C4-2B (cell line): ENCODE data around the gene PTPN18.

Source experiments
- CTCF ChIP-seq: fragments of 450-650 bp; conservative IDR thresholded peaks from 2 replicates; pipeline ENCODE4 v1.5.1; 2017; ENCODE audit warnings: mild to moderate bottlenecking
- ZFX ChIP-seq: fragments of 450-650 bp; IDR thresholded peaks from 2 replicates; pipeline ENCODE4 v1.6.1; 2017

DNA sequence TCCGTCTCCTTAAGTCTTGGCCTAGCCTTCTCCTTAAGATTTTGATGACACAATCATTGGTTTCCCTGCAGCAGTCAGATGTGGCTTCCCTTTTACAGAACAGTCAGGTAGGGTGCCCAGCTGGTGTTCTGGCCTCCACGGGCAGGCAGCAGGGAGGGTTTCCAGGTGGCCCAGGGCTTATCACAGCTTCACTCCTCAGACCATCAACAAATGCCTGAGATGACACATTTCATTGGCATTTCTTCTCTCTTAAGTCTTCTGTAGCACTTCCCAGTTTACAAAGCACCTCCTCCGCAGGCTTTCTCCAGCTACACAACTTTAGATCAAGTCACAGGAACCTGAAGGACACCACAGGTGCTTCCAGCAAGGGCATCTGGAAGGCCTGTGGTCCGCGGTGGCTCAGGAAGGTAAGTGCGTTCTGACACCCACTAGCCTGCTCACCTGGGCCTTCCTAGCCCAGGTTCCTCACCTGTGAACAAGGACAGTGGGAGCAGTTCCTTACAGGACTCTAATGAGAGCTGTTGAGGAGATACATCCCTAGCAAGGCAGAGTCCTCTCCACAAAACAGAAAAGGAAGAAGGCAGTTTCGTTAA lies 37.6 kb downstream of the PTPN18 start:
- TF ChIP-seq CTCF (no peak), ZFX (no peak)
